Duodenal mucosa (tissue), 2 donors: ENCODE data around the gene GARS1.

Experiments
- H3K27ac ChIP-seq: one replicate; pipeline ENCODE4 v1.7.0; 2013; ENCODE audit warnings: low read depth, low read length
- H3K27me3 ChIP-seq, 2 donors: one replicate each; pipeline ENCODE4 v1.7.0; 2013; ENCODE audit warnings: low read length in 2 of 2, control low read depth in 1 of 2; ENCODE audit not compliant: insufficient read depth in 2 of 2, control insufficient read depth in 1 of 2
- H3K36me3 ChIP-seq, 2 donors: one replicate each; pipeline ENCODE4 v1.7.0; 2013; ENCODE audit warnings: low read length in 2 of 2, control low read depth in 1 of 2; ENCODE audit not compliant: insufficient read depth in 2 of 2, control insufficient read depth in 1 of 2
- H3K4me1 ChIP-seq, 2 donors: one replicate each; pipeline ENCODE4 v1.7.0; 2013; ENCODE audit warnings: low read length in 2 of 2, control low read depth in 1 of 2; ENCODE audit not compliant: insufficient read depth in 2 of 2, control insufficient read depth in 1 of 2
- H3K4me3 ChIP-seq, 2 donors: one replicate each; pipeline ENCODE4 v1.7.0; 2013; ENCODE audit warnings: low read length in 2 of 2, low read depth in 1 of 2
- H3K9ac ChIP-seq, 2 donors: one replicate each; pipeline ENCODE4 v1.7.0; 2013; ENCODE audit warnings: low read length in 2 of 2, low read depth in 1 of 2
- H3K9me3 ChIP-seq, 2 donors: one replicate each; pipeline ENCODE4 v1.7.0; 2013; ENCODE audit warnings: low read length in 2 of 2, control low read depth in 1 of 2; ENCODE audit not compliant: control insufficient read depth in 1 of 2

The GARS1 gene

GRCh38 chr7:30617359-30617758 lies 22.7 kb downstream of the GARS1 start:
- Histone ChIP-seq H3K4me3 (no peak overlapping the region), H3K9me3 (no peaks in the 10 kb centered on the region), H3K9ac (no peak overlapping the region), H3K4me1 (no peaks in the 10 kb centered on the region), H3K36me3 (peaks cover 32 to 80% of the 10 kb centered on the region in 2 donors), H3K27ac (no peak overlapping the region), H3K27me3 (no peaks in the 10 kb centered on the region)

- Histone ChIP-seq H3K9me3 (no peaks in the 10 kb centered on the region), H3K27ac (no peak overlapping the region), H3K36me3 (peaks cover 27 to 76% of the 10 kb centered on the region in 2 donors), H3K4me1 (no peaks in the 10 kb centered on the region), H3K9ac (no peak overlapping the region), H3K27me3 (no peaks in the 10 kb centered on the region), H3K4me3 (no peak overlapping the region)
These were observed 23.5 kb downstream of the GARS1 start for GRCh38 chr7:30618080-30618676.

GRCh38 chr7:30618961-30619360 lies 24.3 kb downstream of the GARS1 start:
- Histone ChIP-seq H3K27me3 (no peaks in the 10 kb centered on the region), H3K9me3 (no peaks in the 10 kb centered on the region), H3K4me3 (no peak overlapping the region), H3K9ac (no peak overlapping the region), H3K4me1 (no peaks in the 10 kb centered on the region), H3K27ac (no peak overlapping the region), H3K36me3 (peaks cover 21 to 76% of the 10 kb centered on the region in 2 donors)

GRCh38 chr7:30625283-30625682 lies 30.6 kb downstream of the GARS1 start:
- H3K27me3 ChIP-seq = no peaks in the 10 kb centered on the region
- peaks cover 28 to 67% of the 10 kb centered on the region in 2 donors for H3K36me3 ChIP-seq
- H3K4me3 ChIP-seq = no peak overlapping the region
- no peaks in the 10 kb centered on the region for H3K4me1 ChIP-seq
- H3K9ac ChIP-seq = no peak overlapping the region
- H3K9me3 ChIP-seq = no peaks in the 10 kb centered on the region
- H3K27ac ChIP-seq = no peak overlapping the region

GRCh38 chr7:30627026-30627425 lies 32.3 kb downstream of the GARS1 start:
- H3K36me3 ChIP-seq = peaks cover 24 to 66% of the 10 kb centered on the region in 2 donors
- no peaks in the 10 kb centered on the region for H3K4me1 ChIP-seq
- no peaks in the 10 kb centered on the region for H3K27me3 ChIP-seq
- no peak overlapping the region for H3K27ac ChIP-seq
- H3K4me3 ChIP-seq = no peak overlapping the region
- no peaks in the 10 kb centered on the region for H3K9me3 ChIP-seq
- no peak overlapping the region for H3K9ac ChIP-seq

GRCh38 chr7:30630986-30631385 lies 36.3 kb downstream of the GARS1 start:
- no peak overlapping the region for H3K27ac ChIP-seq

GRCh38 chr7:30633223-30633622 lies 38.5 kb downstream of the GARS1 start:
- Histone ChIP-seq H3K9me3 (no peaks in the 10 kb centered on the region), H3K36me3 (peaks cover 16 to 62% of the 10 kb centered on the region in 2 donors), H3K4me3 (no peak overlapping the region), H3K27ac (no peak overlapping the region), H3K9ac (no peak overlapping the region), H3K27me3 (no peaks in the 10 kb centered on the region), H3K4me1 (no peaks in the 10 kb centered on the region)

More at GRCh38 chr7:30630986-30631385, 36.3 kb downstream of the GARS1 start:
- no peak overlapping the region for H3K9ac ChIP-seq
- H3K9me3 ChIP-seq = no peaks in the 10 kb centered on the region
- H3K27me3 ChIP-seq = no peaks in the 10 kb centered on the region
- H3K36me3 ChIP-seq = peaks cover 24 to 74% of the 10 kb centered on the region in 2 donors
- no peak overlapping the region for H3K4me3 ChIP-seq
- no peaks in the 10 kb centered on the region for H3K4me1 ChIP-seq

GRCh38 chr7:30634193-30634626 lies 39.5 kb downstream of the GARS1 start:
- Histone ChIP-seq H3K36me3 (peaks cover 10 to 52% of the 10 kb centered on the region in 2 donors), H3K4me3 (no peak overlapping the region)

GRCh38 chr7:30634634-30635201 lies 40.0 kb downstream of the GARS1 start:
- Histone ChIP-seq H3K27ac (no peak overlapping the region), H3K4me1 (no peaks in the 10 kb centered on the region), H3K9ac (no peak overlapping the region), H3K9me3 (no peaks in the 10 kb centered on the region), H3K27me3 (no peaks in the 10 kb centered on the region), H3K4me3 (no peak overlapping the region), H3K36me3 (peaks cover 7 to 49% of the 10 kb centered on the region in 2 donors)

More at GRCh38 chr7:30634193-30634626, 39.5 kb downstream of the GARS1 start:
- Histone ChIP-seq H3K27me3 (no peaks in the 10 kb centered on the region), H3K27ac (no peak overlapping the region), H3K9ac (no peak overlapping the region), H3K9me3 (no peaks in the 10 kb centered on the region), H3K4me1 (no peaks in the 10 kb centered on the region)

- Histone ChIP-seq H3K9me3 (no peaks in the 10 kb centered on the region), H3K4me3 (no peak overlapping the region), H3K27me3 (no peaks in the 10 kb centered on the region), H3K9ac (no peak overlapping the region), H3K4me1 (no peaks in the 10 kb centered on the region), H3K36me3 (peaks cover 7 to 43% of the 10 kb centered on the region in 2 donors), H3K27ac (no peak overlapping the region)
These were observed 41.1 kb downstream of the GARS1 start for GRCh38 chr7:30635798-30636197.
